ENCODE data around the gene CHST8. TPM values are rescaled to one million over a fixed set of nuclear protein-coding genes. Genes with fewer than 3 reads are reported as not detected.
A peak's percentile ranks its signal among the peaks of the same experiment; 100 is the strongest.
"Not testable (repeated sequence)": the region's sequence is repeated elsewhere in the genome, so short reads cannot be mapped to it uniquely, and the experiment has no call there.

Gene CHST8
- polyA plus RNA-seq, 2 of the 4 experiments (the other 2 are of a cell fraction) = not detected

GRCh38 chr19:33815380-33816340 lies 193.9 kb downstream of the CHST8 start:
- TF ChIP-seq HOXB13 (CRISPR knock-in tag; IDR thresholded peaks at IDR 0.05; ENCODE audit: low read depth) (no peak), FOSL2 (IDR thresholded peaks at IDR 0.05) (no peak), FOSL2 (CRISPR knock-in tag; IDR thresholded peaks at IDR 0.05) (peak; percentile 43; the same call in 1 of the 2 replicates)
- no peak overlapping the region for H3K27ac ChIP-seq
- peaks cover 23% of the 10 kb centered on the region for H3K4me1 ChIP-seq
- DNase-seq (ENCODE audit: low read depth in 1 of 2, low spot score in 1 of 2) (no peak), FAIRE-seq (no peak), ATAC-seq (no peak)
- CTCF ChIA-PET = interaction anchor here (0.8 to 5.3 kb wide), 7 partner anchors 11 to 281 kb away, joined by 3 to 44 read pairs (median 9); no protein-coding TSS in a partner anchor
- POLR2A ChIA-PET = interaction anchor here (0.6 kb wide), 1 partner anchor 314 kb away, joined by 4 read pairs; no protein-coding TSS in a partner anchor
- H3K4me2 ChIP-seq = no peak overlapping the region
- no peaks in the 10 kb centered on the region for H3K9me3 ChIP-seq
- WGBS (ENCODE audit: missing lambda C conversion rate) = 88% methylated on average over 15 of the region's 15 CpGs
- H3K4me3 ChIP-seq = no peak overlapping the region

- FAIRE-seq = no peak
- H3K4me3 ChIP-seq = no peak overlapping the region
- ATAC-seq = no peak
- H3K27ac ChIP-seq = no peak overlapping the region
- DNase-seq (ENCODE audit: low read depth in 1 of 2, low spot score in 1 of 2) = no peak
- POLR2A ChIA-PET = interaction anchor here (0.7 to 2.0 kb wide), 4 partner anchors 14 to 731 kb away, joined by 6 to 14 read pairs (median 8); partner anchors contain the start of gene KCTD15
- peaks cover 24% of the 10 kb centered on the region for H3K4me1 ChIP-seq
- no peaks in the 10 kb centered on the region for H3K9me3 ChIP-seq
- no peak overlapping the region for H3K4me2 ChIP-seq
- TF ChIP-seq BHLHE40 (IDR thresholded peaks at IDR 0.05; ENCODE audit: low read depth, low read length) (no peak), RNF2 (IDR thresholded peaks at IDR 0.05; ENCODE audit: borderline replicate concordance, low read depth) (no peak), NPAS2 (CRISPR knock-in tag; IDR thresholded peaks at IDR 0.05; ENCODE audit: borderline replicate concordance) (no peak)
- CTCF ChIA-PET = interaction anchor here (0.6 to 5.3 kb wide), 13 partner anchors 8 to 819 kb away, joined by 3 to 44 read pairs (median 4); partner anchors contain the start of gene KCTD15
- 86% methylated on average over 4 of the region's 4 CpGs for WGBS (ENCODE audit: missing lambda C conversion rate)
Measured at GRCh38 chr19:33818411-33818810, 196.7 kb downstream of the CHST8 start.

DNA sequence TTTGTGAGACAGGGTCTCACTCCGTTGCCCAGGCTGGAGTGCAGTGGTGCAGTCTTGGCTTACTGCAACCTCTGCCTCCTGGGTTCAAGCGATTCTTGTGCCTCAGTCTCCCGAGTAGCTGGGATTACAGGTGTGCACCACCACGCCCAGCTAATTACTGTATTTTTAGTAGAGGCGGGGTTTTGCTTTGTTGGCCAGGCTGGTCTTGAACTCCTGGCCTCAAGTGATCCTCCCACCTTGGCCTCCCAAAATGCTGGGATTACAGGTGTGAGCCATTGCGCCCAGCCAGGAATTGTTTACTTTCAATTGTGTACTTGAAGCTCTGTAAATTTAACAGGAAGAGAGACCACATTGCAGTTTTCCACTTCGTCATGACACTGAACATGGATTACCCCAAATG lies 197.3 kb downstream of the CHST8 start:
- not testable (repeated sequence) for ATAC-seq; H3K4me2 ChIP-seq; DNase-seq (ENCODE audit: low read depth in 1 of 2, low spot score in 1 of 2); H3K4me3 ChIP-seq; FAIRE-seq; H3K9me3 ChIP-seq
- Histone ChIP-seq H3K4me1 (peaks cover 24% of the 10 kb centered on the region), H3K27ac (peak overlapping the region in 1 of 2 experiments; percentile 84; a peak in 2 of 6 replicates)
- WGBS (ENCODE audit: missing lambda C conversion rate) = 94% methylated on average over 7 of the region's 7 CpGs
- POLR2A ChIA-PET = interaction anchor here (0.7 to 2.0 kb wide), 4 partner anchors 15 to 730 kb away, joined by 6 to 14 read pairs (median 8); partner anchors contain the start of gene KCTD15
- CTCF ChIA-PET = interaction anchor here (0.6 to 5.3 kb wide), 20 partner anchors 9 to 820 kb away, joined by 3 to 44 read pairs (median 4); partner anchors contain the start of gene KCTD15

DNA sequence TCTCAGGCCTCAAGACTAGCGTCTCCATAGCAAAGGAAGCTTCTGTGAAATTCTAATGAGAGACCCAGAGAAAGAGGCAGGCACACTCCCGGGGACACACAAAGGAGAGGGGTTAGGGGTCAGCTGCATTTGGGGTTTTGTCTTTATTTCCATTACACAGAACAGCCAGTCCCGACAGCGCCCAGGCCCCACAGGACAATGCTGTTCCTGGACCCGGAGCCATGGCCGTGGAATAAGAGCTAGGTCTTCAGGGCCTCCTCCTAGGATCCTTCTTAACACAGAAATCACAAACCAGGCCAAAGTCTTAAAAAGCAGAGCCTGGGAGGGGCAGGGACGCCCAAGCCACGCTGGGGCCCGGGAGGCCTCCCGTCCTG lies 197.7 kb downstream of the CHST8 start:
- Histone ChIP-seq H3K9me3 (no peaks in the 10 kb centered on the region), H3K4me3 (peak overlapping the region; percentile 35), H3K4me1 (peaks cover 24% of the 10 kb centered on the region), H3K27ac (peak overlapping the region; percentile 67 to 84), H3K4me2 (peak overlapping the region; percentile 81)
- ChIA-PET CTCF (interaction anchor here (0.7 to 5.3 kb wide), 14 partner anchors 18 to 389 kb away, joined by 3 to 44 read pairs (median 4); partner anchors contain the start of gene KCTD15), POLR2A (interaction anchor here (1.7 to 2.0 kb wide), 3 partner anchors 15 to 25 kb away, joined by 6 to 14 read pairs (median 6); partner anchors contain the start of gene KCTD15)
- WGBS (ENCODE audit: missing lambda C conversion rate) = 75% methylated on average over 10 of the region's 10 CpGs
- ATAC-seq (peak in 1 of 2 experiments; percentile 8; a peak in 2 of 6 replicates), FAIRE-seq (no peak), DNase-seq (ENCODE audit: low read depth in 1 of 2, low spot score in 1 of 2) (no peak)
- TF ChIP-seq KDM5A (IDR thresholded peaks at IDR 0.05) = no peak
- TF ChIP-seq ZSCAN20 (CRISPR knock-in tag; IDR thresholded peaks at IDR 0.05) = no peak
- no peak for TF ChIP-seq TP53 (CRISPR knock-in tag; IDR thresholded peaks at IDR 0.05)
- no peak for TF ChIP-seq MYC (IDR thresholded peaks at IDR 0.05; ENCODE audit: borderline replicate concordance, low read length)
- TF ChIP-seq GATA3 (IDR thresholded peaks at IDR 0.05; ENCODE audit: borderline replicate concordance) = no peak
- TF ChIP-seq, protein P1, sequence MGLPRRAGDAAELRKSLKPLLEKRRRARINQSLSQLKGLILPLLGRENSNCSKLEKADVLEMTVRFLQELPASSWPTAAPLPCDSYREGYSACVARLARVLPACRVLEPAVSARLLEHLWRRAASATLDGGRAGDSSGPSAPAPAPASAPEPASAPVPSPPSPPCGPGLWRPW (IDR thresholded peaks at IDR 0.05) = no peak
- TF ChIP-seq EHMT2 (IDR thresholded peaks at IDR 0.05; ENCODE audit: low read depth) = no peak
- TF ChIP-seq CHD4 (IDR thresholded peaks at IDR 0.05; ENCODE audit: borderline replicate concordance) = no peak
- TF ChIP-seq RCOR1 (IDR thresholded peaks at IDR 0.05; ENCODE audit: low read depth, low read length) = no peak
- no peak for TF ChIP-seq POLR2A (IDR thresholded peaks at IDR 0.05; ENCODE audit: low read length)
- no peak for TF ChIP-seq ZFP36 (IDR thresholded peaks at IDR 0.05; ENCODE audit: borderline replicate concordance, partially characterized antibody)
